ENCODE measurements around the gene PMS2.

GRCh38 chr7:6026820-6027311, 18.0 kb upstream of the PMS2 start:
- no peak for TF ChIP-seq CTCF (IDR thresholded peaks at IDR 0.05)
- TF ChIP-seq POLR2AphosphoS5 (IDR thresholded peaks at IDR 0.05) = no peak

Data from breast epithelium (tissue), 3 donors.